Body of pancreas (tissue), 4 donors: ENCODE measurements around the gene PCYOX1L.

Experiments
- CTCF ChIP-seq, 7 experiments: fragments of 450-650 bp in 4 of 7; fragments of 200-600 bp in 3 of 7; sonication (generic) in 3 of 7; IDR thresholded peaks; one replicate each; pipeline ENCODE4 v1.5.1; 2016 to 2019; ENCODE audit warnings: antibody characterized with exemption in 7 of 7
- POLR2A ChIP-seq, 3 donors: fragments of 450-650 bp; IDR thresholded peaks; one replicate each; pipeline ENCODE4 v1.6.1; 2016; ENCODE audit warnings: antibody characterized with exemption in 3 of 3, mild to moderate bottlenecking in 2 of 3

GRCh38 chr5:149340920-149341319 lies 16.9 kb upstream of the PCYOX1L start:
- no peak for TF ChIP-seq CTCF (IDR thresholded peaks at IDR 0.05)
- no peak for TF ChIP-seq POLR2A (IDR thresholded peaks at IDR 0.05)
